Astrocyte of the cerebellum (primary cell): ENCODE data around the gene CDX1.

ENCODE experiments used
- DNase-seq: peaks from one replicate; pipeline ENCODE4 v3.0.0-alpha.2; 2011; ENCODE audit warnings: low read depth
- H3K4me3 ChIP-seq: 2 replicates; pipeline ENCODE4 v1.5.1; 2011; ENCODE audit warnings: mild to moderate bottlenecking, low read depth, low read length, moderate library complexity
- in situ Hi-C: cut with HindIII; loops from 2 replicates; pipeline ENCODE4 v1.10.0; 2017; ENCODE audit warnings: low sequenced_read_pairs
- TF ChIP-seq, protein P1 (sequence below): IDR thresholded peaks from 2 replicates; pipeline ENCODE4 v1.5.1; 2012; ENCODE audit warnings: low read length, low read depth, moderate library complexity, mild to moderate bottlenecking; ENCODE audit errors: missing control alignments

Gene CDX1

DNA sequence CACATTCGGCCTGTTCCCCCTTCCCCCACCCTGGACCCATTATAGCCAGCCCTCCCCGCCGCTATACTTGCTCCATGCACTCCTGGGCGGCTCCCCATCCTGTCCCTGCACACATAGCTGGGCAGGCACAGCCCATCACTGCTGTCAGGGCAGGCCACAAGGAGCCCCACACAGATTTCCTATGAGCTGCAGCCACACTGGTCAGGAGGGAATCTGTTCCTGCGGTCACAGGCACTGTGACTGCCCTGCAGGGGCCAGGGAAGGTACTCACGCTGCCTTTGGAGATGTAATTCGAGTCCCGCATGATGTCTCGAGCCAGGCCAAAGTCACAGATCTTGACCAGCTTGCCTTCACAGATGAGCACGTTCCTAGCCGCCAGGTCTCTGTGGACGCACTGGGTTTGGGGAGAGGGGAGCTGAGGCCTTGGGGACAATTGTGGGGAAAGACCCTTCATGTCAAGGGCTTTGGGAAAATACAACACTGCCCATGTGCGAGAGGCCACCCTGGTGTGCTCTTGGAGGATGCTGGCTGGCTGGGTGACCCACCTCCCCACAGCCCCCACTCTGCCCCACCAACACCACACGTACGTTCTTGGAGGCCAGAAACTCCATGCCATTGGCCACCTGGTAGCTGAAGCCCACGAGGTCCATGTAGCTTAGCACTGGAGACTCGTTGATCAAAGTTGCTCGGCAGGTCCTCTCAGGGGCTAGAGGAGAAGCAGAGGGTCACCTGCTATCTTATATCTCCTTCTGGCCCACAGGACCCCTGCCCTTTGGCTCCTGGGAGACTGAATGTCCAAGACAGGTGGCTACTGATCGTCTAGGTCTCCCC, 45.7 kb upstream of the CDX1 start:
- DNase-seq = no peak
- TF ChIP-seq, protein P1, sequence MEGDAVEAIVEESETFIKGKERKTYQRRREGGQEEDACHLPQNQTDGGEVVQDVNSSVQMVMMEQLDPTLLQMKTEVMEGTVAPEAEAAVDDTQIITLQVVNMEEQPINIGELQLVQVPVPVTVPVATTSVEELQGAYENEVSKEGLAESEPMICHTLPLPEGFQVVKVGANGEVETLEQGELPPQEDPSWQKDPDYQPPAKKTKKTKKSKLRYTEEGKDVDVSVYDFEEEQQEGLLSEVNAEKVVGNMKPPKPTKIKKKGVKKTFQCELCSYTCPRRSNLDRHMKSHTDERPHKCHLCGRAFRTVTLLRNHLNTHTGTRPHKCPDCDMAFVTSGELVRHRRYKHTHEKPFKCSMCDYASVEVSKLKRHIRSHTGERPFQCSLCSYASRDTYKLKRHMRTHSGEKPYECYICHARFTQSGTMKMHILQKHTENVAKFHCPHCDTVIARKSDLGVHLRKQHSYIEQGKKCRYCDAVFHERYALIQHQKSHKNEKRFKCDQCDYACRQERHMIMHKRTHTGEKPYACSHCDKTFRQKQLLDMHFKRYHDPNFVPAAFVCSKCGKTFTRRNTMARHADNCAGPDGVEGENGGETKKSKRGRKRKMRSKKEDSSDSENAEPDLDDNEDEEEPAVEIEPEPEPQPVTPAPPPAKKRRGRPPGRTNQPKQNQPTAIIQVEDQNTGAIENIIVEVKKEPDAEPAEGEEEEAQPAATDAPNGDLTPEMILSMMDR = no peak
- H3K4me3 ChIP-seq = no peak overlapping the region
- in situ Hi-C loops = no loop called here

GRCh38 chr5:150121448-150122157, 45.0 kb upstream of the CDX1 start:
- DNase-seq = no peak
- in situ Hi-C loops = no loop called here
- no peak overlapping the region for H3K4me3 ChIP-seq
- TF ChIP-seq, protein P1 = no peak

GRCh38 chr5:150122158-150122510, 44.4 kb upstream of the CDX1 start:
- no peak for DNase-seq
- no peak overlapping the region for H3K4me3 ChIP-seq
- in situ Hi-C loops = no loop called here
- TF ChIP-seq, protein P1 = peak; percentile 47

GRCh38 chr5:150122536-150123481, 43.8 kb upstream of the CDX1 start:
- TF ChIP-seq, protein P1 = no peak
- DNase-seq = no peak
- H3K4me3 ChIP-seq = no peak overlapping the region
- in situ Hi-C loops = no loop called here

DNA sequence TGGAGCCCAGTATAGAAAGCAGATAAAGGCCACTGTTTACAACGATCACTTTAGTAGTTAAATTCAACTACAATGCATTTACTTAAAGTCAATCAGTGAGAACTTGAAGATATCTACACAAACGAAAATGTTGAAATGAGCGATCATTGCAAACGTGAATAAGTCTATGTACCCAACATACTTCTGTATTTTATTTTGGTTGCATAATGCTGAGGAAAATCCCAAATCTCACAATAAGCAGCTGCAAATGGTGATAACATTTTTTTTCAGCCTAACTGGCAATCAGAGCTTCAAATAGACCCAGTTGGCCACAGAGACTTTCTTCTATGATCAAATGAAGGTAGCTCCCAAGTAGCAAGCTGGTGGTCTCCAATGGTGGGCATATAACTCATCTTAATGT, 43.0 kb upstream of the CDX1 start:
- H3K4me3 ChIP-seq = no peak overlapping the region
- TF ChIP-seq, protein P1 = no peak
- in situ Hi-C loops = no loop called here
- DNase-seq = no peak

DNA sequence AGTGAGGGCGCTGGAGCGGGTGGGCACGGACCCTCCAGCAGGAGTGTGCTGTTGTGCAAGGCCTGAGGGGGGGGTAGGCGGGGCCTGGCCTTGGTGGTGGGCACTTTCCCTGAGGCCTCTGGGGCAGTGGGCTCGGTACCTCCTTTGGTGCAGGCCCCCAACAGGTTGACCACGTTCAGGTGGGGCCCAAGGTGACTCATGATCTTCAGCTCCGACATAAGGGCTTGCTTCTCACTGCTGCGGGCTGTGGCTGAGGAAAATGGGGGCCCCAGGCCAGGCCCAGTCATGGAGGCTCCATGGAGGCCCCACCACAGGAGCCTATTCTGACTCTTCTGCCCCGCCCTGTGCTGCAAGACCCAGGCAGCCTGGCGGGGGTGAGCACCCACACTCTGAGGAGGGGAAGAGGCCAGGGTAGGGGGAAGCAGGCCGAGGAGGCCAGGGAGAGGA, 42.4 kb upstream of the CDX1 start:
- no peak overlapping the region for H3K4me3 ChIP-seq
- TF ChIP-seq, protein P1 = no peak
- in situ Hi-C loops = no loop called here
- no peak for DNase-seq
